ENCODE results near the gene ATP8B2.

DNA sequence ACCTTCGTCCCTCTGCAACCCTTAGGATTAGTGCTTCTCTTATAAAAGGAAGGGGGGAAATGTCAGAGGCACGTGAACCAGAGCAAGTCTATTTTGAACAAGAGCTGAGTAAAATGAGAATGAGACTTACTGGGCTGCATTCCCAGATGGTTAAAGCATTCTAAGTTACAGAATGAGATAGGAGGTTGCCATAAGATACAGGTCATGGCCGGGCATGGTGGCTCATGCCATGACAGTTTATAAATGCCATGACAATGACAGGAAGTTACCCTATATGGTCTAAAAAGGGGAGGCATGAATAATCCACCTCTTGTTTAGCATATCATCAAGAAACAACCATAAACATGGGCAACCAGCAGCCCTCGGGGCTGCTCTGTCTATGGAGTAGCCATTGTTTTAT is 6.9 kb upstream of the ATP8B2 start:
- TF ChIP-seq EP300 (IDR thresholded peaks at IDR 0.05) (no peak), CTCF (IDR thresholded peaks at IDR 0.05) (no peak), POLR2AphosphoS5 (IDR thresholded peaks at IDR 0.05) (no peak), POLR2A (IDR thresholded peaks at IDR 0.05) (no peak)
